Body of pancreas (tissue), 4 donors: ENCODE results near the gene VPS26A.

Experiments used
- CTCF ChIP-seq, 7 experiments: fragments of 450-650 bp in 4 of 7; fragments of 200-600 bp in 3 of 7; sonication (generic) in 3 of 7; IDR thresholded peaks; one replicate each; pipeline ENCODE4 v1.5.1; 2016 to 2019; ENCODE audit warnings: antibody characterized with exemption in 7 of 7
- POLR2A ChIP-seq, 3 donors: fragments of 450-650 bp; IDR thresholded peaks; one replicate each; pipeline ENCODE4 v1.6.1; 2016; ENCODE audit warnings: antibody characterized with exemption in 3 of 3, mild to moderate bottlenecking in 2 of 3

DNA sequence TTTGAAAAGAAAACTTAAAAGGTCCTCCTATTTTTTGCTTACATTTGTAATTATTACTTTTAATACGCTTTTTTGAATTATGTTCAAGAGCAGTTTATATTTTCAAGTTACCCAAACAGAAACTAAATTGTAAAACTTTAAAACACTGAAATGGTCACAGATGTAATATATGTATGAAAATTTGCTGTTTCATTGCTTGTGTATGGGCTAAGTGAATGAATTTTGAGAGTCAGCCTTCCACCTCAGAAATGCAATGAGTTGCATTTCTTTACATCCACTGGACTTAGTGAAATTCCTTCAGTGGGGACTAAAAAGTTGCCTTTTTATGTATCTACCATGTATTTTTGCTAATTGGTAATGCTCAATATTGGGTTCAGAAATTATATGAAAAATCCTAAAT lies 1.6 kb downstream of the VPS26A start:
- TF ChIP-seq POLR2A (IDR thresholded peaks at IDR 0.05) (no peak), CTCF (IDR thresholded peaks at IDR 0.05) (no peak)
